HCT116 (cell line): Measurements from ENCODE around the gene SRRD. TPM values are rescaled to one million over a fixed set of nuclear protein-coding genes. Genes with fewer than 3 reads are reported as not detected.

ENCODE experiments used
- ATAC-seq: fragments of 200-7000 bp; cut with Tn5 transposase; 2 replicates; pipeline ENCODE4 v1.9.1; 2020; ENCODE audit warnings: mild to moderate bottlenecking, moderate library complexity
- BruUV-seq: library from RNA; stranded (reverse); fragments of 400-500 nt; replicated peaks from 2 replicates; lab custom pipeline; 2021; lab: Mats Ljungman, UMichigan
- CTCF ChIA-PET: fragments of 300-600 bp; sonication (Branson Sonifier 250); formaldehyde crosslinking; loops from one replicate; lab custom pipeline; 2021; ENCODE audit warnings: antibody characterized with exemption; lab: Charles Lee
- POLR2A ChIA-PET: fragments of 300-600, 350-600 bp; sonication (Branson Sonifier 250); formaldehyde crosslinking; loops from one replicate; lab custom pipeline; 2021; ENCODE audit warnings: antibody characterized with exemption; lab: Charles Lee
- RAD21 ChIA-PET, 2 experiments: fragments of 300-600 bp; sonication (Branson Sonifier 250); formaldehyde crosslinking; loops; one replicate each; lab custom pipeline; 2023; ENCODE audit warnings: low total read pairs in 2 of 2; ENCODE audit not compliant: uncharacterized antibody in 2 of 2, unreplicated experiment in 2 of 2, low non-redundant PET in 1 of 2; lab: Charles Lee
- DNase-seq: peaks from one replicate; pipeline ENCODE4 v3.0.0-alpha.2; 2010; ENCODE audit warnings: low read depth, low spot score
- H2AFZ ChIP-seq: fragments of 200-600 bp; shearing (Covaris generic), sonication (generic); 2 replicates; pipeline ENCODE4 v1.6.1; 2017; ENCODE audit warnings: low read depth, mixed run types, mixed read lengths, antibody characterized with exemption, low read length; ENCODE audit not compliant: poor library complexity, severe bottlenecking
- H3K27ac ChIP-seq: 2 replicates; pipeline ENCODE4 v1.5.1; 2012; ENCODE audit warnings: low read depth, low read length
- H3K27me3 ChIP-seq: fragments of 200-600 bp; sonication (generic); 2 replicates; pipeline ENCODE4 v1.6.1; 2016; ENCODE audit warnings: mixed run types, low read length, mixed read lengths; ENCODE audit not compliant: insufficient read depth
- H3K36me3 ChIP-seq, 2 experiments: fragments of 200-500 bp in 1 of 2; fragments of 200-600 bp in 1 of 2; sonication (Bioruptor generic) in 1 of 2; sonication (generic) in 1 of 2; 2 replicates each; pipeline versions ENCODE4 v1.5.1 to v1.6.1; 2014 to 2016; ENCODE audit warnings: low read length in 2 of 2, inconsistent platforms in 1 of 2, mixed read lengths in 1 of 2, mixed run types in 1 of 2; ENCODE audit not compliant: insufficient read depth in 2 of 2, control insufficient read depth in 1 of 2
- H3K4me1 ChIP-seq, 2 experiments: fragments of 200-600 bp in 1 of 2; sonication (generic) in 1 of 2; 2 replicates each; pipeline versions ENCODE4 v1.5.1 to v1.6.1; 2012 to 2017; ENCODE audit warnings: low read length in 2 of 2, inconsistent platforms in 1 of 2, mild to moderate bottlenecking in 1 of 2, mixed read lengths in 1 of 2, mixed run types in 1 of 2, moderate library complexity in 1 of 2; ENCODE audit not compliant: insufficient read depth in 2 of 2, control insufficient read depth in 1 of 2
- H3K4me2 ChIP-seq: fragments of 200-600 bp; sonication (generic); 2 replicates; pipeline ENCODE4 v1.6.1; 2017; ENCODE audit warnings: mixed run types, low read length, mixed read lengths
- H3K4me3 ChIP-seq, 2 experiments: fragments of 200-600 bp in 1 of 2; sonication (generic) in 1 of 2; replicated peaks in 1 of 2; 2 replicates each; pipeline ENCODE4 v1.5.1; 2011 to 2016; ENCODE audit warnings: low read length in 2 of 2, control low read depth in 1 of 2, low read depth in 1 of 2, mild to moderate bottlenecking in 1 of 2, mixed read lengths in 1 of 2, mixed run types in 1 of 2
- H3K79me2 ChIP-seq: fragments of 200-600 bp; sonication (generic); 2 replicates; pipeline ENCODE4 v1.6.1; 2017; ENCODE audit warnings: mild to moderate bottlenecking, mixed run types, low read length, moderate library complexity, mixed read lengths; ENCODE audit not compliant: insufficient read depth
- H3K9ac ChIP-seq: fragments of 200-600 bp; sonication (generic); 2 replicates; pipeline ENCODE4 v1.6.1; 2016; ENCODE audit warnings: low read length, mixed read lengths
- H3K9me2 ChIP-seq: fragments of 200-600 bp; sonication (generic), shearing (Covaris generic); 2 replicates; pipeline ENCODE4 v1.6.1; 2017; ENCODE audit warnings: mixed run types, mild to moderate bottlenecking, moderate library complexity; ENCODE audit not compliant: insufficient read depth
- H3K9me3 ChIP-seq, 2 experiments: fragments of 200-500 bp in 1 of 2; fragments of 200-600 bp in 1 of 2; sonication (Bioruptor generic) in 1 of 2; sonication (generic) in 1 of 2; 2 replicates each; pipeline ENCODE4 v1.6.1; 2014 to 2017; ENCODE audit warnings: low read length in 2 of 2, mixed read lengths in 2 of 2, inconsistent platforms in 1 of 2, low read depth in 1 of 2, mild to moderate bottlenecking in 1 of 2, mixed run types in 1 of 2, moderate library complexity in 1 of 2; ENCODE audit not compliant: control insufficient read depth in 1 of 2, insufficient read depth in 1 of 2
- H4K20me1 ChIP-seq: fragments of 200-600 bp; sonication (generic), shearing (Covaris generic); 2 replicates; pipeline ENCODE4 v1.6.1; 2017; ENCODE audit warnings: mixed run types, mild to moderate bottlenecking, moderate library complexity; ENCODE audit not compliant: insufficient read depth
- ATF3 ChIP-seq: IDR thresholded peaks from 2 replicates; pipeline ENCODE4 v1.6.1; 2012
- CBX3 ChIP-seq: IDR thresholded peaks from 2 replicates; pipeline ENCODE4 v1.6.1; 2012; ENCODE audit warnings: low read depth
- CEBPB ChIP-seq: IDR thresholded peaks from 2 replicates; pipeline ENCODE4 v1.6.1; 2012; ENCODE audit warnings: low read depth
- ELF1 ChIP-seq: IDR thresholded peaks from 2 replicates; pipeline ENCODE4 v1.6.1; 2012; ENCODE audit warnings: low read depth, borderline replicate concordance
- EZH2phosphoT487 ChIP-seq: fragments of 200-600 bp; IDR thresholded peaks from 2 replicates; pipeline ENCODE4 v1.6.1; 2018; ENCODE audit warnings: antibody characterized with exemption, borderline replicate concordance
- JUND ChIP-seq: IDR thresholded peaks from 2 replicates; pipeline ENCODE4 v1.6.1; 2012
- MAX ChIP-seq: IDR thresholded peaks from 2 replicates; pipeline ENCODE4 v1.6.1; 2012
- RAD21 ChIP-seq: IDR thresholded peaks from 2 replicates; pipeline ENCODE4 v1.6.1; 2012; ENCODE audit warnings: low read depth, mild to moderate bottlenecking
- SP1 ChIP-seq: IDR thresholded peaks from 2 replicates; pipeline ENCODE4 v1.6.1; 2012; ENCODE audit warnings: low read depth
- SRF ChIP-seq: IDR thresholded peaks from 2 replicates; pipeline ENCODE4 v1.6.1; 2012; ENCODE audit warnings: low read depth
- TCF7L2 ChIP-seq: IDR thresholded peaks from 2 replicates; pipeline ENCODE4 v1.7.0; 2011; ENCODE audit warnings: borderline replicate concordance, inconsistent platforms; ENCODE audit not compliant: insufficient read depth, insufficient read length; ENCODE audit errors: extremely low read depth
- YY1 ChIP-seq: IDR thresholded peaks from 2 replicates; pipeline ENCODE4 v1.6.1; 2011; ENCODE audit warnings: low read length, low read depth, moderate library complexity, mild to moderate bottlenecking; ENCODE audit not compliant: insufficient replicate concordance; ENCODE audit errors: extremely low read depth
- ZBTB33 ChIP-seq: IDR thresholded peaks from 2 replicates; pipeline ENCODE4 v1.6.1; 2011; ENCODE audit warnings: mild to moderate bottlenecking, low read length, moderate library complexity; ENCODE audit not compliant: insufficient replicate concordance; ENCODE audit errors: extremely low read depth
- intact Hi-C: fragments of 100-400 bp; cut with micrococcal nuclease; formaldehyde crosslinking; loops from 2 replicates; pipeline ENCODE4 v1.10.0; 2022
- total RNA-seq: library from RNA; stranded (reverse); gene quantifications from one replicate; pipeline ENCODE4 v1.2.1, GENCODE V29; 2021; ENCODE audit not compliant: unreplicated experiment

SRRD gene
- total RNA-seq, 1 experiment from 2014 or later: 30.4 TPM

- Histone ChIP-seq H3K9me3 (no peaks in the 10 kb centered on the region), H3K9ac (no peak overlapping the region), H3K9me2 (no peaks in the 10 kb centered on the region), H2AFZ (no peak overlapping the region), H4K20me1 (no peaks in the 10 kb centered on the region), H3K4me2 (no peak overlapping the region), H3K4me3 (no peak overlapping the region), H3K79me2 (peaks cover 32% of the 10 kb centered on the region), H3K4me1 (peaks cover 7 to 9% of the 10 kb centered on the region in 2 experiments; a peak in 3 of 4 replicates), H3K36me3 (peaks cover 34 to 56% of the 10 kb centered on the region in 2 experiments; a peak in 3 of 4 replicates), H3K27me3 (no peaks in the 10 kb centered on the region), H3K27ac (no peak overlapping the region)
- DNase-seq (no peak), ATAC-seq (no peak)
- no TSS peak for BruUV-seq
- no peak for TF ChIP-seq RAD21
- no peak for TF ChIP-seq EZH2phosphoT487
- no peak for TF ChIP-seq JUND
- no peak for TF ChIP-seq CEBPB
- TF ChIP-seq SRF: no peak
- no peak for TF ChIP-seq MAX
- TF ChIP-seq YY1: no peak
- TF ChIP-seq ATF3: no peak
- no peak for TF ChIP-seq TCF7L2
- no peak for TF ChIP-seq ELF1
- TF ChIP-seq CBX3: no peak
- no peak for TF ChIP-seq ZBTB33
- no peak for TF ChIP-seq SP1
- POLR2A ChIA-PET: no interaction called here
- RAD21 ChIA-PET: no interaction called here
- CTCF ChIA-PET: no interaction called here
- intact Hi-C loops: no loop called here
Measured at GRCh38 chr22:26508148-26508547, 24.5 kb downstream of the SRRD start.
